NAMALWA (cell line): ENCODE data around the gene COG7.
"Not testable (repeated sequence)": the region's sequence is repeated elsewhere in the genome, so short reads cannot be mapped to it uniquely, and the experiment has no call there.

Source experiments
- DNase-seq: peaks from one replicate; pipeline ENCODE4 v3.0.0-alpha.2; 2015; ENCODE audit warnings: low spot score

COG7 gene

GRCh38 chr16:23452572-23453337 lies at the start of gene COG7:
Gene COG7 (minus strand): TSS chr16:23453189. CDS start chr16:23452994, 195 bp downstream.
- DNase-seq, result peak; percentile 84

DNA sequence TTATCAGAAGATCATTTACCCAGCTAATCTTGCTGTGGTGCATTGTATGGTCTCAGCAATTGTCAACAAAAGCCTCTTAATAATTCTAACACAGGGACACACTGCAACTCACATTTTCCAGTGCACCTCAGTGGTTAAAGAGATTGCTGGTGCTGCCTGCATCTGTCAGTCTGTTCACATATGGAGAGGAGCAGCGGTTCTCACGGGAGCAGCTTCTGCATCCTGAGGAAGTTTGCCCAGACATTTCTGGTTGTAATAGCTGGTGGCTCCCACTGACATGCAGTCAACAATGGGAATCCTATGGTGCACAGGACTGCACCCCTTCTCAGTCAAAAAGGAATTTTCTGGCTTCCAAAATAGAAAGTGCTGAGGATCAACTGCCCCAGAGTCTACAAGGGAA lies 49.5 kb upstream of the COG7 start:
- no peak for DNase-seq

DNA sequence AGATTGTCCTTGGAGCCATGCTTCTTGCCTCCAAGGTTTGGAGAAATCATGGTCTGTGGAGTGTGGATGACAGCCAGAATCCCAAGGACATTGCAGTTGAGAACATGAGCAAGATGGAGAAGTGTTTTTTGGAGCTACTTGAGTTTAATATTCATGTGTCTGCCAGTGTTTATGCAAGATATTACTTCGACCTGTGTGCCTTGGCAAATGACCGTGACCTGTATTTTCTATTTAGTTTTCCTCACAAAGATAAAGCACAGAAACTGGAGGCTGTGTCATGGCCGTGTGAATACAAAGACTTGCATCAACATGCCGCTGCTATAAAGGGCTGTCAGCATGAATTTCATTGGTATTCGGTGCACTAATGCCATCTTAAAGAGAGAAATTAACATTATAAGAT lies 48.3 kb upstream of the COG7 start:
- DNase-seq, result no peak

DNA sequence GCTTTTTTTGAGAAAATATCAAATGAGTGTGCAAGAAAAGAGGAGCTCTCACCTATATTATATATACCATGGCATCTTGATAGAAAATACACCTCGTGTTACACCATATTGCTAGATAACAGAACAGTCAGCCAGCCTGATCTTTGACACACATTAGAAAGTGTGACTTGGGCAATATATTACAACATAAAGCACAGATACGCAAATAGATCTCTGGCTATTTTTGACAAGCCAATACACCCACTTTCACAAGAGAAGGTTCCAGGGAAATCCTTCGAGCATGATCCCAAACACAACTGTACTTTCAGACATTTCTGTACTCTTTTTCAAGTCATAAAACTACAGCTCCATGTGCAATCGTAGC lies 47.9 kb upstream of the COG7 start:
- no peak for DNase-seq

GRCh38 chr16:23500212-23500861 lies 47.3 kb upstream of the COG7 start:
- no peak for DNase-seq

GRCh38 chr16:23499801-23500200 lies 46.8 kb upstream of the COG7 start:
- no peak for DNase-seq

DNA sequence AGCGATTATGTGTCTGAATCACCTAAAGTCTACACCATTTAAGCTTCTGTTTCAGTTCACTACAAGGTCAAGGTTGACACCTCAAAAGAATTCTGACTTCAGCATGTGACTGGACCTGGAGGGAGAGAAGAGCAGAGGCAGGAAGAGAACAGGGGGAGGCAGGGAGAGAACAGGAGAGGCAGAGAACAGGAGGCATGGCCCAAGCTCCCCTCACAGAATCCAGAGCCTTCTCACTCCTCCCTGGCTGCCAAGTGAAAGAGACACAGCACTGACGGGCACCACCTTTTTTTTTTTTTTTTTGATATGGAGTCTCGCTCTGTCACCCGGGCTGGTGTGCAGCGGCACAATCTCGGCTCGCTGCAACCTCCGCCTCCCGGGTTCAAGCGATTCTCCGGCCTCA lies 45.9 kb upstream of the COG7 start:
- DNase-seq, result no peak

GRCh38 chr16:23497543-23497868 lies 44.5 kb upstream of the COG7 start:
- DNase-seq, result no peak

DNA sequence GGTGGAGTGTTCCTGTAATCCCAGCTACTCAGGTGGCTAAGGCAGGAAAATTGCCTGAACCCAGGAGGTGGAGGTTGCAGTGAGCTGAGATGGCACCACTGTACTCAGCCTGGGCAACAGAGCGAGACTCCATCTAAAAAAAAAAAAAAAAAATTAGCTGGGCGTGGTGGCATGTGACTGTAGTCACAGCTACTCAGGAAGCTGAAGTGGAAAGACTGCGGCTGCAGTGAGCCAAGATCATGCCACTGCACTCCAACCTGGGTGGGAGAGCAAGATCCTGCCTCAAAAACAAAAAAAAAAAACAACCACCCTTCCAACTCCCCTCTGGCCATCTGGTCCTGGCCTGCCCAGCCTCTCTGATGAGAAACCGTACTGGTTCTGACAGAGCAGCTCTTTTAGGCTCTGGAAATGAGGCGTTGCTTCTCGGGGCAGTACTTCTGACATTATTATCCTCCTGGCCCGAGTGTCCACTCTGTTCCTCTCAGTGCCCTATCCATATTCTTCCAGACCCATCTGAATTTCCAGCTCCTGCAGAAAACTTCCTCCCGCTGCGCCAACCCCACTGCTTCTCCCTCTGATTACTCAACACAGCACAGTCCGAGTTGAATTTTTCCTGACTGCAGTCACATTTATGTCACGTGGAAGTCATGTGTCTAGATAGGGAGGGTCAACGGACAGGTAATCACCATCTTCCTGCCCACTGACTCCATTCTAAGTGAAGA lies 44.0 kb upstream of the COG7 start:
- DNase-seq, result no peak

DNA sequence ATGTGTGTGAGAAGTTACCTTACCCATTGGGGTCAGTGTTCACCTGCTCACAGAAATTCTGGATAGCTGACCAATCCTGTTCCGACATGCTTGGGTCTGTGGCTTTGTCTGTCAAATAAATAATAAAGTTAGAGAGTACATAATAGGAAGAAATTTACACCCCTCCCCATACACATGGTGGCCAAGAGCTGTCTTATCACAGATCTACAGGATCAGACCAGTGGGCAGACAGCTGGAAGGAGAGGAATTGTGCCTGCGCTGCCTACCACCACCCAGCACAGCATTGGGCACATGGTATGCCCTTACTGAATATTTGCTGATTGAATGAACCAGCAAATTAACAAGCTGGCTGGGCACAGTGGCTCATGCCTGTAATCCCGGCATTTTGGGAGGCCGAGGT lies 42.7 kb upstream of the COG7 start:
- no peak for DNase-seq

DNA sequence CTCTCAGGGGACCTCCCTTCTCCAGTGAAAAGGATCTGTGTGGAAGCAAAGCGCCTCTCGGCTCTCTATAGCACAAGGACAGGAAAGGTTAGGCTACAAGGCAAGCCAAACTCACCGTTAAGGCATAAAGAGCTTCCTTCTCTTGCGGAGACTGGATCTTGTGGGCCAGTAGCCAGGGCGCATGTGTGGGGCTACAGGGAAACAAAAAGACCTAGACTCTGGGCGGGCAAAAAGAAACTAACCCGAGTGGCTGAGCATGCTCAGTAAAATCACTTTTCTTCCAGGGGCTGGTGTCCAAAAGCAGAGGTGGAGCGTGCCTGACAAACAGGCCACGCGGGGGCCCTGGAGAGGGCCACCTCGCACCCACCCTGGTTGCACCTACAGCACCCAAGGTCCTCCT lies 41.2 kb upstream of the COG7 start:
- DNase-seq, result no peak

DNA sequence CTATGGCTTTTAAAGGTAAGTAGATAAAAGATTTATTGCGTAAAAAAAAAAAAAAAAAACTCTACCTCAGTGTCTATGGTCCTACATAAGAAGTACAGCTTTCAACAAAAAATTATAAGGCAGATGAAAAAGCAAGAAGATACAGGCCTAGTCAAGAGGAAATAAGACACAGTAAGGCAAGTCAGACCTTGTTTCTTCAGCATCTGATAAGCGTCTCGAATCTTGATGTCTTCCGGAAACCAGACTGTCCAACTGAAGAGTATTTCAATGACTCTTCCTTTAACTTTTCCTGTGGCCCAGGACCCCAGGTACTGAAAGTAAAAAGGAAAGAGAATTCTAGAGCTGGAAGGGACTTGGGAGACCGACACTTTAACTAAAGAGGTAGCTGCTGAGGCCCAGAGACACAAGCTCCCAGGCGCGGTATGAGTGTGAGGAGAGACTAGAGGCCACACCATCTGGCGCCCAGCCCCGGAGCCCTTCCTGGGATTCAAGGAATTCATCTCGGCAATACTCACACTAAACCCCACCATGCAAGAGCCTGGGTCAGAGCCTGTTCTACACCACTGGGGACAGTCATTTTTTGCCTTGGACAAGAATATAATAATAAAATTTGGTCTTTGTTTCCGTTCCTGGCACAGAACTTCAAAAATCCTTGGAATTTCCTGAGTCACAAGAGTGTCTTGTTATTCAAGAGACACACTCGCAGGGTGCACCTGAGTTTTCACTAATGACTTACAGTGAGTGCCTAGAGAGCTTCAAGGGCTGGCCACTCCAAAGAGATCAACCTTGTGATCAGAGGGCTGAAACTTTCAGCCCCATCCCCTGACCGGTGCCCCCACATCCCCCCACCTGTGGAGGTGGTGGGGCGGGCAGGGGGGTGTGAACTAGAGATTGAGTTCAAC lies 38.8 kb upstream of the COG7 start:
- no peak for DNase-seq

DNA sequence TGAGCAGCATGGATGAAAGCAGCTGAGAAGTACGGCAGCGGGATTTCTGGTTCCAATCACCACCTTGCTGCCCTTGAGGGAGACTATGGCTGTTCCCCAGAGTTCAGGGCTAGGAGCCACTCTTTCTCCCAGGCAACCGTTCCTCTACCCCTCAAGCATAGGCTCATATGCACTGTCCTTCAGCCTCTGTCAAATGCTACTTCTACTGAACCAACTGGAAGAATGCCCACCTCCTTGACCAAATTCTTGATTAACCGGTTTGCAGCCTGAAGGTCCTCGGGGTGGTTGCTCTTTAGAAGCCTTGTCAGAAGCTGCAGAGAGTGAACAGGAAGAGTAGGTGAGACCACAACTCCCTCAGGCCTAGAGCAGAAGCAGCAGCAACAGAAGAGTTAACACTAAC lies 33.5 kb upstream of the COG7 start:
- DNase-seq, result no peak

- DNase-seq, result no peak
Observed at GRCh38 chr16:23485841-23486240, 32.9 kb upstream of the COG7 start.

GRCh38 chr16:23485257-23485614 lies 32.2 kb upstream of the COG7 start:
- no peak for DNase-seq

DNA sequence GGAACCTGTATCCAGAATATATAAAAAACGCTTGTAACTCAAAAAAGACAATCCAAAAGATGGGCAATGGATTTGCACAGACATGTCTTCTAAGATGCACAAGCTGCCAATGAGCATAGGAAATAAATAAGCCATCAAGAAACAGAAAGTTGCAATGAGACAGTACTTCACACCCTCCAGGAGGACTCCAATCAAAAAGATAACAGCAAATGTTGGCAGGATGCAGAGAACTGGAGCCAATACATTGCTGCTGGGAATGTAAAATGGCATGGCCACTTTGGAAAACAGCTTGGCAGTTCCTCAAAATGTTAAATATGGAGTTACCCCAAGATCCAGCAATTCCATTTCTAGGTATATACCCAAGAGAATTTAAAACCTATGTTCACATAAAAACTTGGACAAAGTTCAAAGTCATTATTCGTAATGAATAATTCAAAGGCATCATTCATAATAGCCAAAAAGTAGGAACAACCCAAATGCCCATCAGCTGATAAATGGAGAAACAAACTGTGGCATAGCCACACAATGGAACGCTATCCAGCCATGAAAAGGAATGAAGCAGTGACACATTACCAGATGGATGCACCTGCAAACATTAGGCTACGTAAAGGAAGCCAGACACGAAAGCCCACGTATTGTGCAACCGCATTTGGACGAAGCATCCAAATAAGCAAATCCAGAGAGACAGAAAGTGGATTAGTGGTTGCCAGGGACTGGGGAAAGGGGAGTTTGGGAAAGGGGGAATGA lies 31.7 kb upstream of the COG7 start:
- no peak for DNase-seq

DNA sequence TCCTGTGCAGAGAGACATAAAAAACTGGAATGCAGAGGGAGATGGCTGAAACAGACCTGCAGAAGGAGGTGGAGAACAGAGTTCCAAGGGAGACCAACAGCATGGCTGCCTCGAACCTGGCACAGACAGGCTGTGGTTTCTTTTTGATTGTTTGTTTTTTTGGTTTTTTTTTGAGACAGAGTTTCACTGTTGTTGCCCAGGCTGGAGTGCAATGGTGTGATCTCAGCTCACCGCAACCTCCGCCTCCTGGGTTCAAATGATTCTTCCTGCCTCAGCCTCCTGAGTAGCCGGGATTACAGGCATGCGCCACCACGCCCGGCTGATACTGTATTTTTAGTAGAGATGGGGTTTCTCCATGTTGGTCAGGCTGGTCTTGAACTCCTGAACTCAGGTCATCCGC lies 30.5 kb upstream of the COG7 start:
- DNase-seq, result not testable (repeated sequence)

GRCh38 chr16:23482778-23483177 lies 29.8 kb upstream of the COG7 start:
- no peak for DNase-seq

- no peak for DNase-seq
Observed at GRCh38 chr16:23480257-23480656, 27.3 kb upstream of the COG7 start.

- DNase-seq, result no peak
Observed at GRCh38 chr16:23479138-23479537, 26.1 kb upstream of the COG7 start.

- DNase-seq, result no peak
Observed at GRCh38 chr16:23478566-23478965, 25.6 kb upstream of the COG7 start.

- no peak for DNase-seq
Observed at GRCh38 chr16:23476289-23476688, 23.3 kb upstream of the COG7 start.
